Stimulated activated memory B cell treated with anti-CD40 and anti-IgM and Interleukin-4, amounts not matched to agents 10 μg/mL and 1 μg/mL and 100 μg/mL, for 72 hours (primary cell): Measurements from ENCODE around the gene SDK1.

ENCODE experiments used
- ATAC-seq: fragments of 150-1000 bp; cut with Tn5 transposase; 2 replicates; pipeline ENCODE4 v1.10.0; 2021
- H3K27ac Mint-ChIP-seq: one replicate; pipeline ENCODE4 v1.8.0; 2022; ENCODE audit warnings: mild to moderate bottlenecking, mixed read lengths
- H3K27me3 Mint-ChIP-seq: one replicate; pipeline ENCODE4 v1.8.0; 2022; ENCODE audit warnings: mixed read lengths
- H3K36me3 Mint-ChIP-seq: one replicate; pipeline ENCODE4 v1.8.0; 2022; ENCODE audit warnings: mixed read lengths
- H3K4me1 Mint-ChIP-seq: one replicate; pipeline ENCODE4 v1.8.0; 2022; ENCODE audit warnings: mixed read lengths
- H3K4me3 Mint-ChIP-seq: one replicate; pipeline ENCODE4 v1.8.0; 2022; ENCODE audit warnings: mild to moderate bottlenecking, moderate library complexity, mixed read lengths
- H3K9me3 Mint-ChIP-seq: one replicate; pipeline ENCODE4 v1.8.0; 2022; ENCODE audit warnings: mixed read lengths

Gene SDK1

GRCh38 chr7:4156190-4156589 lies 855.1 kb downstream of the SDK1 start:
- no peaks in the 10 kb centered on the region for H3K36me3 Mint-ChIP-seq
- H3K4me1 Mint-ChIP-seq, result no peaks in the 10 kb centered on the region
- no peak overlapping the region for H3K4me3 Mint-ChIP-seq
- no peak for ATAC-seq
- peaks cover 17% of the 10 kb centered on the region for H3K27me3 Mint-ChIP-seq
- H3K27ac Mint-ChIP-seq, result no peak overlapping the region
- H3K9me3 Mint-ChIP-seq, result peaks cover 7% of the 10 kb centered on the region

DNA sequence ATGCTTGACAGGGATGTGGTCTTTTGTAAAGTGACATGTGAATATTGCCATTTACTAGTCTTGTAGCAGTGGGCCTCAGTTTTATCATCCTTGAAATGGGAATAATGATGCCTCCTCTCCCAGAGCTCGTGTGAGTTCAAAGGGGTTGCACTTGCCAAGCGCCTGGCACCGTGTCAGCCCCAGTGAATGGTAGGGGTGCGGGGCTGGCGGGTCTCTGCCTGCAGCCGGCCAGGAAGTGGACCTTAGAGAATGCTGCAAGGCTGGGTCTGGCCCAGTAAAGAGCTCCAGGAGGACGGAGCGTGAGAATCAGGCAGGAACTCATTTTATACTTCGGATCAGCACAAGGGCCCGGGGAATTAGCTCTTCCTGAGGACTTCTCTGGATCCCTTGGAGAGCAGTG lies 856.6 kb downstream of the SDK1 start:
- ATAC-seq, result no peak
- no peak overlapping the region for H3K4me3 Mint-ChIP-seq
- H3K27ac Mint-ChIP-seq, result no peak overlapping the region
- no peaks in the 10 kb centered on the region for H3K4me1 Mint-ChIP-seq
- H3K27me3 Mint-ChIP-seq, result peaks cover 21% of the 10 kb centered on the region
- no peaks in the 10 kb centered on the region for H3K36me3 Mint-ChIP-seq
- H3K9me3 Mint-ChIP-seq, result peaks cover 7% of the 10 kb centered on the region

DNA sequence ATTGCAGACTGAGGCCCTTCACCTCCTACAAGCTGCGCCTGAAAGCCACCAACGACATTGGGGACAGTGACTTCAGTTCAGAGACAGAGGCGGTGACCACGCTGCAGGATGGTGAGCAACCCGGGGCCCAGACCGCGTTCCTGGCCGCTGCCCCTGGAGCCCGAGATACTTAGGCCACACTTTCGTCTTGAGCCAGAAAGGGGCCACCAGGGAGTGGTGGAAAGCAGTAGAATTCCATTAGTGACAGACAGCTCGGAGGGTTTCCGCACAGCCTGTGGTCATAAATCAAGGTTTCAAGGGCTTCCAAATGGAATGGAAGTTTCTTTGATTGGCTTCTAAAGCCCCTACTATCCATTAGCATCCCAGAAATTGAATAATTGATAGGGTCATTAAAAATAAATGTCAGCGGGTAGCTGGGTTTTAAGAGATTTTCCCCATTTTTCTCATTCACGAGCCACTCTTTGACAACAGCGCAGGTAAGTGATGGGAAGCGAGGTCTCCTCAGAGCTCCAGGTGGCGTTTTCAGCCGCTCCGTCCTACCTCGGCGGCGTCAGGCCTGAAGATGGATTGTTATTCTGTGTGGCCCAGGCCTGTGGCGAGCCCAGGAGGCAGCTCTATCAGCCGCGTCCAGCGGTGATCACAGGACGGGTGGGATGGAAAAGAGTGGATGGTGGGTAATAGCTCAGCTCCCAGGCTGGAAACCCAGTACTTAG lies 857.5 kb downstream of the SDK1 start:
- ATAC-seq, result no peak
- H3K4me3 Mint-ChIP-seq, result no peak overlapping the region
- H3K9me3 Mint-ChIP-seq, result peaks cover 7% of the 10 kb centered on the region
- H3K4me1 Mint-ChIP-seq, result no peaks in the 10 kb centered on the region
- peaks cover 25% of the 10 kb centered on the region for H3K27me3 Mint-ChIP-seq
- no peak overlapping the region for H3K27ac Mint-ChIP-seq
- no peaks in the 10 kb centered on the region for H3K36me3 Mint-ChIP-seq

DNA sequence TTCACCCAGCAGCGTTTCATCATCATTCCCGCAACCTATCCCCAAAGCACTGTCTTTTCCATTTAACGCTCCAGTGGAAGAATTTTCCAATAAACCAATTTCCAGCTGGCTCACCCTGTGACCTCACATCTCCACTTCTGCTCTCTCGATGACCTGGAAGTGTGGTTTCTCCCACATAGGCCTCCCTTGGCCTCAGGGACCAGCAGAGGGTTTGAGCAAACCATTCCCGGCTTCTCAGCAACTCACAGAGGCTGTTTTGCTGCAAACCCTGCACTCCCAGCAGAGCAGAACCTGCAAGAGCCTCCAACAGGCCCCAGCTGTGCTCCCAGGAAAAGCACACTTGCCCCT lies 858.1 kb downstream of the SDK1 start:
- Mint-ChIP-seq H3K4me1 (no peaks in the 10 kb centered on the region), H3K36me3 (no peaks in the 10 kb centered on the region), H3K4me3 (no peak overlapping the region), H3K27ac (no peak overlapping the region), H3K27me3 (peaks cover 22% of the 10 kb centered on the region), H3K9me3 (peaks cover 7% of the 10 kb centered on the region)
- ATAC-seq, result no peak

DNA sequence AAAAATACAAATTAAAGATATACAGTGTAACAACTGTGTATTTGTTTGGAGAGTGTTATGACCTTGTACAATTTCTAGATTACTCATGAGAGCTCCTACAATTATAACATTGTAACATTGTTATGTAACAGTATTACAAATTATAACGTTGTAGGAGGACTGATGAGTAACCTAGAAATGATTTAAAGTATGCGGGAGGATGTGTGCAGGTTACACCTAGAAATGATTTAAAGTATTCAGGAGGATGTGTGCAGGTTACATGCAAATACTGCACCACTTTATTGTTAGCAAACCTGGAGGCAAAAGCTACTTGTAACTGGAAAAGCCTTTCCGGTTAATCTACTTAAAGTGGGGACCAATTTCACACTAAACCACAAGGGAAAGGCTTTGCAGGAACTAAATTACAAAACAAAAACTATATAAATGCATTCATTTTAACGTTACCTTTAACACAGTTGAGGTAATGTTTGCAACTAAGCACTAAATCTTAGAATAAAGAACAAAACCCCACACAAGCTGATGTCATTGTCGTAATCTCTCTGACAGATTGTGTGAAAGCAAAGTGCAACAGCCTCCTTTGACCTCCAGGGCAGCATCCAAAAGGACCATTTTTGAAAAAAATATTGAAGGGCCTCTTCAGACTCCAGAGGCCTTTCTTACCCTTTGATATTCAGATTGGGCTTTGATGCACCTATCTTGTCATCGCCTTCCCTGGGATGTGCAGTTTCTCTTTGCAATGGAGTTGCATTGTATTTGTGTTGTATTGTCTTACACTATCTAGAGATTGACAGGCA lies 858.9 kb downstream of the SDK1 start:
- H3K27me3 Mint-ChIP-seq, result peaks cover 16% of the 10 kb centered on the region

GRCh38 chr7:4162884-4163564 lies 862.0 kb downstream of the SDK1 start:
- Mint-ChIP-seq H3K4me3 (no peak overlapping the region), H3K4me1 (no peaks in the 10 kb centered on the region), H3K36me3 (no peaks in the 10 kb centered on the region), H3K27ac (no peak overlapping the region), H3K9me3 (peaks cover 7% of the 10 kb centered on the region), H3K27me3 (peaks cover 8% of the 10 kb centered on the region)
- no peak for ATAC-seq

More for the DNA sequence above, 858.9 kb downstream of the SDK1 start:
- Mint-ChIP-seq H3K27ac (no peak overlapping the region), H3K4me3 (no peak overlapping the region), H3K36me3 (no peaks in the 10 kb centered on the region), H3K9me3 (peaks cover 7% of the 10 kb centered on the region), H3K4me1 (no peaks in the 10 kb centered on the region)
- no peak for ATAC-seq

- no peaks in the 10 kb centered on the region for H3K36me3 Mint-ChIP-seq
- H3K27me3 Mint-ChIP-seq, result peaks cover 8% of the 10 kb centered on the region
- peaks cover 7% of the 10 kb centered on the region for H3K9me3 Mint-ChIP-seq
- H3K27ac Mint-ChIP-seq, result no peak overlapping the region
- no peak for ATAC-seq
- no peaks in the 10 kb centered on the region for H3K4me1 Mint-ChIP-seq
- no peak overlapping the region for H3K4me3 Mint-ChIP-seq
These were observed 862.6 kb downstream of the SDK1 start for GRCh38 chr7:4163565-4164203.

GRCh38 chr7:4164556-4164955 lies 863.5 kb downstream of the SDK1 start:
- H3K27me3 Mint-ChIP-seq, result peaks cover 8% of the 10 kb centered on the region
- H3K4me1 Mint-ChIP-seq, result no peaks in the 10 kb centered on the region
- no peak for ATAC-seq
- peaks cover 7% of the 10 kb centered on the region for H3K9me3 Mint-ChIP-seq
- H3K27ac Mint-ChIP-seq, result no peak overlapping the region
- no peak overlapping the region for H3K4me3 Mint-ChIP-seq
- no peaks in the 10 kb centered on the region for H3K36me3 Mint-ChIP-seq

DNA sequence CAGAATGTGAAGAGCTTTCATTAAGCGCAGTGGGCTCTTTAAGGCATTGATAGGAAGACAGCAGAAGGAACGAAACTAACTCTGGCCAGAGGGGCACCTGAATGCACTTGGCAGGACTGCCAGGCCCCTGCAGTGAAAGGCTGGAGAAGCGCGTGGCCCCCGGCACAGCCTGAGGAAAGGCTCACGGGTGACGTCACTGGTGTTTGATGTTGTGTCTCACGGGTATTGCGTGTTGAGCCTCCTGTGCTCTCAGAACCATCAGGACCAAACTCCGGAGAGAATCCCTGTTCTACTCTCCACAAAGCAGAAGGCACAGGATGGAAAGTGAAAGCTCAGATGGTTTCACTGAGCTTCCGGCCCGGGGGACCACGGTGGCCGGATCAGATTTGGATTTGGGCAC lies 865.3 kb downstream of the SDK1 start:
- Mint-ChIP-seq H3K36me3 (no peaks in the 10 kb centered on the region), H3K27ac (no peak overlapping the region), H3K4me3 (no peak overlapping the region), H3K4me1 (no peaks in the 10 kb centered on the region), H3K9me3 (no peaks in the 10 kb centered on the region), H3K27me3 (peaks cover 8% of the 10 kb centered on the region)
- no peak for ATAC-seq

DNA sequence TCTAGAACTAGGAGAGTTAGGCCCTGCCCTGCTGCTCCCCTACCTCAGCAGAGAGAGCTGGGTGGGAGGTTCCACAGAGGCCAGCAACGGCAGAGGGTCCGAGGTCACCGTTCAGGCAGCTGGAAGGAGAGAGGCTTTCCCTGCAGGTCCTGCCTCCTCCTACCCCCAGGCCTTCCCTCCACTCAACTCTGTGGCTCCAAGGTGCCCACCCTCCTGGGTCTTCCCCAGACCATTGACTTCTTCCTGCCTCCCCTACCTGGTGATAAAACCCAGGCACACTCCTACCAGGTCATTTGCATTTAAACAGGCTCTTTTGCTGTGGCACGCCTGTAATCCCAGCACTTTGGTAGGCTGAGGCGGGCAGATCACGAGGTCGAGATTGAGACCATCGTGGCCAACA lies 865.8 kb downstream of the SDK1 start:
- H3K9me3 Mint-ChIP-seq, result no peaks in the 10 kb centered on the region
- no peaks in the 10 kb centered on the region for H3K4me1 Mint-ChIP-seq
- ATAC-seq, result no peak
- peaks cover 8% of the 10 kb centered on the region for H3K27me3 Mint-ChIP-seq
- no peak overlapping the region for H3K27ac Mint-ChIP-seq
- H3K4me3 Mint-ChIP-seq, result no peak overlapping the region
- no peaks in the 10 kb centered on the region for H3K36me3 Mint-ChIP-seq

- Mint-ChIP-seq H3K27ac (no peak overlapping the region), H3K27me3 (peaks cover 6% of the 10 kb centered on the region), H3K36me3 (no peaks in the 10 kb centered on the region), H3K4me1 (no peaks in the 10 kb centered on the region), H3K4me3 (no peak overlapping the region), H3K9me3 (no peaks in the 10 kb centered on the region)
- ATAC-seq, result no peak
These were observed 866.4 kb downstream of the SDK1 start for GRCh38 chr7:4167385-4167910.

DNA sequence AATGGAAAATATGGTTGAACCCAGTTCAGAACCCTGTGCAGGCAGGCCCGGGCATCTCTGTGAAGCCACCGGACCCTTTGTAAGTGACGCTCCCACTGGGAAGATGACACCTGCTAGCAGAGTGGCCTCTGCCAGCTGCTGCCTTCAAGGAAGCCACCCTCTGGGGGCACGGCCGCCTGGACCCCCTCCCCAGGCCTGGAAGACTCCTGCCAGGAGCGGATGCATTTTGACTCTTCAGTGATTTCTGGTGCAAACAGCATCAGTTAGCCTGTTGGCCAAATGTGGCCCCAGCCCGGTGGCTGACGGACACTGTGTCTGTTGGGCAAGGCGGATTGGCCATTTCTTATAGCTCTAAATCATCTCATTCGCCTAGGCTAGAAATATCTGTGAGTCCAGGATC lies 867.0 kb downstream of the SDK1 start:
- H3K9me3 Mint-ChIP-seq, result no peaks in the 10 kb centered on the region
- no peaks in the 10 kb centered on the region for H3K4me1 Mint-ChIP-seq
- no peak overlapping the region for H3K27ac Mint-ChIP-seq
- H3K4me3 Mint-ChIP-seq, result no peak overlapping the region
- no peak for ATAC-seq
- H3K36me3 Mint-ChIP-seq, result no peaks in the 10 kb centered on the region
- peaks cover under 1% of the 10 kb centered on the region for H3K27me3 Mint-ChIP-seq

- H3K9me3 Mint-ChIP-seq, result no peaks in the 10 kb centered on the region
- H3K27me3 Mint-ChIP-seq, result no peaks in the 10 kb centered on the region
- H3K27ac Mint-ChIP-seq, result no peak overlapping the region
- no peak overlapping the region for H3K4me3 Mint-ChIP-seq
- no peaks in the 10 kb centered on the region for H3K36me3 Mint-ChIP-seq
- ATAC-seq, result no peak
- no peaks in the 10 kb centered on the region for H3K4me1 Mint-ChIP-seq
These were observed 867.5 kb downstream of the SDK1 start for GRCh38 chr7:4168541-4168940.

DNA sequence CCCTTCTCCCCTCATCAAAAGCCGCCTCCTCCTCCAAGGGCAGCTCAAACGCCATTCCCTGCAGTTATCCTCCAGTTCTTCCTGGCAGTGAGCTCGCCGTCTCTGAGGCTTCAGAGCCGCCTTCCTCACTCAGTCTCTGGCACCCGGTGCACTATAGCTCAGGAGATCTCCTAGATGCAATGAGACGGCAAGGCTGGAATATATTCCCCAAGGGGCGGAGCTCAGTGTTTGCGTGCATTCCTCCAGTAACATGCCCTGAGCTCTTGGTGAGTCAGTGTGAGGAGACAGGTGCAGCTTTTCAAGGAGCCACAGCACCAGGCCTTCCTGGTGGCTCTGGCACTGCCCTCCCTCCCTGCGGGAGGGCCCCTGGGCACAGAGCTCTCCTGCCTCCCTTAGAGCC lies 868.4 kb downstream of the SDK1 start:
- no peaks in the 10 kb centered on the region for H3K4me1 Mint-ChIP-seq

More for the DNA sequence above, 868.4 kb downstream of the SDK1 start:
- Mint-ChIP-seq H3K27ac (no peak overlapping the region), H3K4me3 (no peak overlapping the region), H3K27me3 (no peaks in the 10 kb centered on the region), H3K36me3 (no peaks in the 10 kb centered on the region), H3K9me3 (no peaks in the 10 kb centered on the region)
- no peak for ATAC-seq
